B cell (primary cell): Measurements from ENCODE around the gene CRELD2.

Source experiments
- EZH2 ChIP-seq: IDR thresholded peaks from 2 replicates; pipeline ENCODE4 v1.6.1; 2012; ENCODE audit warnings: borderline replicate concordance, low read depth, mild to moderate bottlenecking, moderate library complexity, low read length; ENCODE audit not compliant: insufficient read depth, poor library complexity, severe bottlenecking
- TF ChIP-seq, protein P1 (sequence below): fragments of 200-600 bp; IDR thresholded peaks from one replicate; pipeline ENCODE4 v1.8.0; 2022; ENCODE audit warnings: antibody characterized with exemption, mild to moderate bottlenecking

DNA sequence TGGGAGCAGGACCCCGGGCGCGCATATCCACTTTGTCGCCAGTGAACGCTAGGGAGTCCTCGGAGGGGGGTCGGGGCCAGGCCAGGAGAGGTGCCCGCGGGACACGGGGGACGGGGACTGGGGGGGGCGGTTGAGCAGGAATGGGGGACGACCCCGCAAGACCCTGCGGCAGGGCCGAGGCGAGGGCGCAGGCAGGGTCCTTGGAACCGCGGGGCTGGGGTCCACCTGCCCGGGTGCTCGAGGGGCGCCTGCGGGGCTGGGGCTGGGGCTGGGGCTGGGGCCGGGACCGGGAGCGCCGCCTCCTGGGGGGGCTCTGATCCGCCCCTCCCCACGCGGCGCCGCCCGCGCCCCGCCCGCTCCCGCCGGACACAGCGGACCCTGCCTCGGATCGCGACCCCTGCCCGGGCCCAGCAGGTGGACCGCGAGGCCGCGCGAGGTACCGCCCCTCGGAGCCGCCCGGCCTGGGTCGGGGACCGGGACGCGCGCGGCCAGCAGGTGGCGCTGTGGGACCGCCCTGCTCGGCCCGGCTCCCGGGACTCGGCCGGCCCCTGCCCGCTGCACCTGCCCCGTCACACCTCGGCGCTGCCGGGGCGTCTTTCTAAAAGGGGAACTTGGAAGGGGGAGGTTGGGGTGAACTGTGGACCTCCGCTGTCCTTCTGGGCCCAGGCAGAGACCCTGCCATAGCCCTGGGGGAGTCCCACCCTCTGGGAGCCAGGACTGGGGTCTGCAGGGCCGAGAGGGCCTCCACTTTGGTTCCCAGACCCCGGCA, 11.0 kb downstream of the CRELD2 start:
- TF ChIP-seq, protein P1, sequence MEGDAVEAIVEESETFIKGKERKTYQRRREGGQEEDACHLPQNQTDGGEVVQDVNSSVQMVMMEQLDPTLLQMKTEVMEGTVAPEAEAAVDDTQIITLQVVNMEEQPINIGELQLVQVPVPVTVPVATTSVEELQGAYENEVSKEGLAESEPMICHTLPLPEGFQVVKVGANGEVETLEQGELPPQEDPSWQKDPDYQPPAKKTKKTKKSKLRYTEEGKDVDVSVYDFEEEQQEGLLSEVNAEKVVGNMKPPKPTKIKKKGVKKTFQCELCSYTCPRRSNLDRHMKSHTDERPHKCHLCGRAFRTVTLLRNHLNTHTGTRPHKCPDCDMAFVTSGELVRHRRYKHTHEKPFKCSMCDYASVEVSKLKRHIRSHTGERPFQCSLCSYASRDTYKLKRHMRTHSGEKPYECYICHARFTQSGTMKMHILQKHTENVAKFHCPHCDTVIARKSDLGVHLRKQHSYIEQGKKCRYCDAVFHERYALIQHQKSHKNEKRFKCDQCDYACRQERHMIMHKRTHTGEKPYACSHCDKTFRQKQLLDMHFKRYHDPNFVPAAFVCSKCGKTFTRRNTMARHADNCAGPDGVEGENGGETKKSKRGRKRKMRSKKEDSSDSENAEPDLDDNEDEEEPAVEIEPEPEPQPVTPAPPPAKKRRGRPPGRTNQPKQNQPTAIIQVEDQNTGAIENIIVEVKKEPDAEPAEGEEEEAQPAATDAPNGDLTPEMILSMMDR, result peak; percentile 81
- no peak for TF ChIP-seq EZH2
